Transverse colon (tissue), 4 donors: ENCODE measurements around the gene SPX.

Experiments
- CTCF ChIP-seq, 5 experiments: fragments of 200-600 bp in 3 of 5; fragments of 450-650 bp in 2 of 5; sonication (generic) in 3 of 5; IDR thresholded peaks; 1 replicate in 2 of 5; 2 replicates in 3 of 5; pipeline ENCODE4 v1.5.1; 2016 to 2017; ENCODE audit warnings: antibody characterized with exemption in 5 of 5, inconsistent platforms in 3 of 5, mild to moderate bottlenecking in 2 of 5, moderate library complexity in 1 of 5
- EP300 ChIP-seq: sonication (generic); formaldehyde crosslinking; IDR thresholded peaks from one replicate; pipeline ENCODE4 v1.6.1; 2017; ENCODE audit warnings: antibody characterized with exemption, low read depth
- POLR2A ChIP-seq: fragments of 450-650 bp; IDR thresholded peaks from one replicate; pipeline ENCODE4 v1.6.1; 2016; ENCODE audit warnings: antibody characterized with exemption, mild to moderate bottlenecking, moderate library complexity
- POLR2AphosphoS5 ChIP-seq, 3 donors: sonication (generic); formaldehyde crosslinking; IDR thresholded peaks; one replicate each; pipeline ENCODE4 v1.6.1; 2016; ENCODE audit warnings: antibody characterized with exemption in 3 of 3

- TF ChIP-seq CTCF (IDR thresholded peaks at IDR 0.05) (no peak), POLR2A (no peak), EP300 (no peak), POLR2AphosphoS5 (IDR thresholded peaks at IDR 0.05) (no peak)
These were observed 20.2 kb upstream of the SPX start for GRCh38 chr12:21505888-21506287.
